Adrenal gland (tissue), 5 donors: ENCODE results near the gene PDGFB.

ENCODE experiments used
- CTCF ChIP-seq, 6 experiments: fragments of 450-650 bp in 4 of 6; fragments of 200-600 bp in 2 of 6; sonication (generic) in 1 of 6; IDR thresholded peaks; 1 replicate in 5 of 6; 2 replicates in 1 of 6; pipeline versions ENCODE4 v1.5.1 to v1.8.0; 2016 to 2021; ENCODE audit warnings: antibody characterized with exemption in 6 of 6, mild to moderate bottlenecking in 2 of 6, moderate library complexity in 1 of 6
- POLR2A ChIP-seq, 2 donors: fragments of 450-650 bp; IDR thresholded peaks; one replicate each; pipeline ENCODE4 v1.6.1; 2017; ENCODE audit warnings: antibody characterized with exemption in 2 of 2, mild to moderate bottlenecking in 2 of 2, moderate library complexity in 1 of 2
- donor health status: DM: no; HTN: no; CAD: no.

- no peak for TF ChIP-seq CTCF (IDR thresholded peaks at IDR 0.05)
- TF ChIP-seq POLR2A (IDR thresholded peaks at IDR 0.05): no peak
Observed at GRCh38 chr22:39280250-39280649, 35.5 kb upstream of the PDGFB start.
